HepG2 (cell line): ENCODE data around the gene RPS10. TPM values are rescaled to one million over a fixed set of nuclear protein-coding genes. Genes with fewer than 3 reads are reported as not detected.
A peak's percentile ranks its signal among the peaks of the same experiment; 100 is the strongest.

Experiments
- CBFB ChIP-seq: sonication (generic); formaldehyde crosslinking; IDR thresholded peaks from 2 replicates; pipeline ENCODE4 v1.4.0; 2020; ENCODE audit warnings: missing genetic modification reagents
- FOXK1 ChIP-seq: sonication (generic); formaldehyde crosslinking; IDR thresholded peaks from 2 replicates; pipeline ENCODE4 v1.4.0; 2020; ENCODE audit warnings: low read depth, missing genetic modification reagents, borderline replicate concordance
- FOXP1 ChIP-seq, 2 experiments: fragments of 450-650 bp in 1 of 2; IDR thresholded peaks; 2 replicates each; pipeline ENCODE4 v1.6.1; 2017 to 2018; ENCODE audit warnings: antibody characterized with exemption in 1 of 2
- MEIS2 ChIP-seq: sonication (generic); formaldehyde crosslinking; IDR thresholded peaks from 2 replicates; pipeline ENCODE4 v1.9.0; 2021; ENCODE audit warnings: mild to moderate bottlenecking, missing genetic modification reagents
- MLX ChIP-seq: IDR thresholded peaks from 2 replicates; pipeline ENCODE4 v1.6.1; 2016
- MTA1 ChIP-seq: sonication (generic); formaldehyde crosslinking; IDR thresholded peaks from 2 replicates; pipeline ENCODE4 v1.4.0; 2020; ENCODE audit warnings: missing genetic modification reagents, mild to moderate bottlenecking, borderline replicate concordance
- MYNN ChIP-seq: sonication (generic); formaldehyde crosslinking; IDR thresholded peaks from 2 replicates; pipeline ENCODE4 v1.4.0; 2020; ENCODE audit warnings: mild to moderate bottlenecking, low read depth, missing genetic modification reagents
- MZF1 ChIP-seq: sonication (generic); formaldehyde crosslinking; IDR thresholded peaks from 2 replicates; pipeline ENCODE4 v1.8.1; 2023; ENCODE audit warnings: mild to moderate bottlenecking, missing genetic modification reagents, borderline replicate concordance
- NFATC3 ChIP-seq: sonication (generic); formaldehyde crosslinking; IDR thresholded peaks from 2 replicates; pipeline ENCODE4 v1.5.1; 2020; ENCODE audit warnings: mild to moderate bottlenecking, missing genetic modification reagents
- NFKBIZ ChIP-seq: IDR thresholded peaks from 2 replicates; pipeline ENCODE4 v1.6.1; 2018; ENCODE audit warnings: missing genetic modification reagents, missing compliant biosample characterization
- NR2F1 ChIP-seq, 2 experiments: fragments of 450-650 bp in 1 of 2; formaldehyde crosslinking in 1 of 2; IDR thresholded peaks; 2 replicates each; pipeline versions ENCODE4 v1.5.0 to v1.6.1; 2016 to 2020; ENCODE audit warnings: mild to moderate bottlenecking in 1 of 2, missing compliant biosample characterization in 1 of 2, missing genetic modification reagents in 1 of 2, moderate library complexity in 1 of 2
- PCBP2 ChIP-seq: fragments of 200-400 bp; formaldehyde crosslinking; optimal IDR thresholded peaks from 2 replicates; pipeline ENCODE3; 2018; ENCODE audit warnings: low read length, low read depth; ENCODE audit not compliant: poor library complexity, severe bottlenecking
- PTBP1 ChIP-seq: fragments of 200-400 bp; formaldehyde crosslinking; IDR thresholded peaks from 2 replicates; pipeline ENCODE4 v1.6.1; 2018; ENCODE audit warnings: low read length, low read depth; ENCODE audit not compliant: poor library complexity, severe bottlenecking
- SRY ChIP-seq: sonication (generic); formaldehyde crosslinking; IDR thresholded peaks from 2 replicates; pipeline ENCODE4 v1.8.0; 2022; ENCODE audit warnings: mild to moderate bottlenecking, missing genetic modification reagents
- TEF ChIP-seq: sonication (generic); formaldehyde crosslinking; IDR thresholded peaks from 2 replicates; pipeline ENCODE4 v1.5.0; 2020; ENCODE audit warnings: missing genetic modification reagents
- WIZ ChIP-seq: sonication (generic); formaldehyde crosslinking; IDR thresholded peaks from 2 replicates; pipeline ENCODE4 v1.5.1; 2020; ENCODE audit warnings: mild to moderate bottlenecking, missing genetic modification reagents
- YY1 ChIP-seq: IDR thresholded peaks from 2 replicates; pipeline ENCODE4 v1.6.1; 2011; ENCODE audit warnings: low read length, low read depth, moderate library complexity, mild to moderate bottlenecking; ENCODE audit not compliant: insufficient read depth, insufficient replicate concordance
- ZBTB14 ChIP-seq: sonication (generic); formaldehyde crosslinking; IDR thresholded peaks from 2 replicates; pipeline ENCODE4 v1.4.0; 2020; ENCODE audit warnings: missing genetic modification reagents
- ZBTB38 ChIP-seq: sonication (generic); formaldehyde crosslinking; IDR thresholded peaks from 2 replicates; pipeline ENCODE4 v1.5.1; 2020; ENCODE audit warnings: mild to moderate bottlenecking, missing genetic modification reagents
- ZFP37 ChIP-seq: sonication (generic); formaldehyde crosslinking; IDR thresholded peaks from 2 replicates; pipeline ENCODE4 v1.4.0; 2020; ENCODE audit warnings: missing genetic modification reagents, borderline replicate concordance
- ZMYM3 ChIP-seq: sonication (generic); formaldehyde crosslinking; IDR thresholded peaks from 2 replicates; pipeline ENCODE4 v1.5.1; 2020; ENCODE audit warnings: mild to moderate bottlenecking, missing genetic modification reagents
- ZNF121 ChIP-seq: sonication (generic); formaldehyde crosslinking; IDR thresholded peaks from 2 replicates; pipeline ENCODE4 v1.5.0; 2020; ENCODE audit warnings: mild to moderate bottlenecking, missing genetic modification reagents
- ZNF446 ChIP-seq: sonication (generic); formaldehyde crosslinking; IDR thresholded peaks from 2 replicates; pipeline ENCODE4 v1.5.0; 2020; ENCODE audit warnings: mild to moderate bottlenecking, missing genetic modification reagents
- ZNF510 ChIP-seq: sonication (generic); formaldehyde crosslinking; IDR thresholded peaks from 2 replicates; pipeline ENCODE4 v1.4.0; 2020; ENCODE audit warnings: low read depth, mild to moderate bottlenecking, missing genetic modification reagents
- ZNF530 ChIP-seq: sonication (generic); formaldehyde crosslinking; IDR thresholded peaks from 2 replicates; pipeline ENCODE4 v1.5.0; 2020; ENCODE audit warnings: low read depth, mild to moderate bottlenecking, missing genetic modification reagents
- ZNF562 ChIP-seq: sonication (generic); formaldehyde crosslinking; IDR thresholded peaks from 2 replicates; pipeline ENCODE4 v1.8.0; 2022; ENCODE audit warnings: missing genetic modification reagents, borderline replicate concordance
- ZNF569 ChIP-seq: sonication (generic); formaldehyde crosslinking; IDR thresholded peaks from 2 replicates; pipeline ENCODE4 v1.5.0; 2020; ENCODE audit warnings: mild to moderate bottlenecking, missing genetic modification reagents, moderate library complexity, borderline replicate concordance
- ZNF598 ChIP-seq: sonication (generic); formaldehyde crosslinking; IDR thresholded peaks from 2 replicates; pipeline ENCODE4 v1.5.1; 2020; ENCODE audit warnings: mild to moderate bottlenecking, missing genetic modification reagents, borderline replicate concordance
- ZSCAN22 ChIP-seq: sonication (generic); formaldehyde crosslinking; IDR thresholded peaks from 2 replicates; pipeline ENCODE4 v1.4.0; 2020; ENCODE audit warnings: mild to moderate bottlenecking, missing genetic modification reagents
- ZSCAN30 ChIP-seq: sonication (generic); formaldehyde crosslinking; IDR thresholded peaks from 2 replicates; pipeline ENCODE4 v1.5.0; 2020; ENCODE audit warnings: mild to moderate bottlenecking, missing genetic modification reagents
- polyA plus RNA-seq, 8 experiments: library from polyadenylated mRNA; depleted of rRNA in 3 of 8; stranded (reverse) in 7 of 8; unstranded in 1 of 8; fragments of >200 nt; fragmentation: Illumina TruSeq in 4 of 8; extraction: Trizol in 4 of 8; gene quantifications; 2 replicates each; pipeline versions ENCODE4 v1.2.1 to v1.2.3, GENCODE V29; 2011 to 2016; ENCODE audit warnings: low read depth in 4 of 8, missing spikeins in 1 of 8, mixed read lengths in 1 of 8; ENCODE audit not compliant: insufficient read depth in 1 of 8
- total RNA-seq, 5 experiments: library from RNA; depleted of rRNA; stranded (reverse); fragments of >200 nt; fragmentation: Illumina TruSeq; extraction: Trizol; gene quantifications; 2 replicates each; pipeline ENCODE4 v1.2.3, GENCODE V29; 2016; ENCODE audit warnings: low read depth in 1 of 5

The RPS10 gene
- total and polyA plus RNA-seq, 2 of the 13 experiments (the other 11 are each of a cell fraction or from before 2014, with no cell fraction given) = 2,909 to 4,648 TPM

GRCh38 chr6:34385793-34386195 lies 40.1 kb downstream of the RPS10 start (continued):
- TF ChIP-seq ZSCAN30 (no peak), ZNF121 (CRISPR knock-in tag) (no peak), MYNN (CRISPR knock-in tag) (no peak), NFKBIZ (CRISPR knock-in tag) (no peak), ZMYM3 (CRISPR knock-in tag) (peak; percentile 46; the same call in 1 of the 2 replicates), ZFP37 (CRISPR knock-in tag) (no peak), NR2F1 (CRISPR knock-in tag; IDR thresholded peaks at IDR 0.05) (no peak), TEF (CRISPR knock-in tag) (no peak), FOXP1 (IDR thresholded peaks at IDR 0.05) (no peak), FOXP1 (CRISPR knock-in tag; IDR thresholded peaks at IDR 0.05) (peak; percentile 49; the same call in 1 of the 2 replicates), MLX (CRISPR knock-in tag) (no peak), PTBP1 (no peak), ZBTB14 (CRISPR knock-in tag) (no peak), ZNF446 (CRISPR knock-in tag) (no peak), ZBTB38 (CRISPR knock-in tag) (peak; percentile 41; the same call in 1 of the 2 replicates), NFATC3 (CRISPR knock-in tag) (no peak), ZNF562 (CRISPR knock-in tag) (no peak), CBFB (no peak), ZNF530 (CRISPR knock-in tag) (no peak), ZNF598 (CRISPR knock-in tag) (no peak), YY1 (no peak), SRY (CRISPR knock-in tag) (no peak), ZSCAN22 (no peak), FOXK1 (CRISPR knock-in tag) (no peak), ZNF569 (CRISPR knock-in tag) (no peak), WIZ (CRISPR knock-in tag) (no peak), PCBP2 (no peak), MZF1 (CRISPR knock-in tag) (no peak), MTA1 (no peak), ZNF510 (CRISPR knock-in tag) (no peak), MEIS2 (no peak)
